SK-N-SH treated with all-trans-retinoic acid at 6 μM for 48 hours (cell line): Measurements from ENCODE around the gene SPECC1L.

ENCODE experiments used
- ATAC-seq: fragments of 200-7000 bp; cut with Tn5 transposase; 3 replicates; pipeline ENCODE4 v1.9.1; 2020; ENCODE audit warnings: mild to moderate bottlenecking, moderate library complexity
- CREB5 ChIP-seq: fragments of 250-450 bp; sonication (Bioruptor Pico); IDR thresholded peaks from 2 replicates; pipeline ENCODE4 v1.5.1; 2020; ENCODE audit warnings: low read depth, mild to moderate bottlenecking, moderate library complexity
- GLIS3 ChIP-seq: fragments of 250-450 bp; sonication (Bioruptor Pico); IDR thresholded peaks from 2 replicates; pipeline ENCODE4 v1.5.0; 2020; ENCODE audit warnings: mild to moderate bottlenecking, moderate library complexity
- ISL1 ChIP-seq: fragments of 250-450 bp; sonication (Bioruptor Pico); IDR thresholded peaks from 2 replicates; pipeline ENCODE4 v2.1.2; 2022; ENCODE audit warnings: mild to moderate bottlenecking, moderate library complexity
- PPARA ChIP-seq: fragments of 250-450 bp; sonication (Bioruptor Pico); IDR thresholded peaks from 2 replicates; pipeline ENCODE4 v1.5.0; 2020; ENCODE audit warnings: mild to moderate bottlenecking, borderline replicate concordance
- RARB ChIP-seq: fragments of 250-450 bp; sonication (Bioruptor Pico); IDR thresholded peaks from 2 replicates; pipeline ENCODE4 v1.8.0; 2021; ENCODE audit warnings: mild to moderate bottlenecking, moderate library complexity
- SNAI2 ChIP-seq: fragments of 250-450 bp; sonication (Bioruptor Pico); IDR thresholded peaks from 2 replicates; pipeline ENCODE4 v1.5.0; 2020; ENCODE audit warnings: mild to moderate bottlenecking, moderate library complexity
- TCF4 ChIP-seq: fragments of 250-450 bp; sonication (Bioruptor Pico); IDR thresholded peaks from 2 replicates; pipeline ENCODE4 v1.8.0; 2021; ENCODE audit warnings: mild to moderate bottlenecking, moderate library complexity, borderline replicate concordance
- ZC3H10 ChIP-seq: fragments of 250-450 bp; sonication (Bioruptor Pico); IDR thresholded peaks from 2 replicates; pipeline ENCODE4 v1.5.1; 2021; ENCODE audit warnings: mild to moderate bottlenecking, moderate library complexity
- ZFP3 ChIP-seq: fragments of 250-450 bp; sonication (Bioruptor Pico); IDR thresholded peaks from 2 replicates; pipeline ENCODE4 v1.5.0; 2020; ENCODE audit warnings: mild to moderate bottlenecking, moderate library complexity
- ZFP30 ChIP-seq: fragments of 450-650 bp; formaldehyde crosslinking; IDR thresholded peaks from 2 replicates; pipeline ENCODE4 v1.5.0; 2022; ENCODE audit warnings: mild to moderate bottlenecking, moderate library complexity
- ZNF565 ChIP-seq: fragments of 450-650 bp; formaldehyde crosslinking; conservative IDR thresholded peaks from 2 replicates; pipeline ENCODE4 v1.5.0; 2020; ENCODE audit warnings: low read depth, mild to moderate bottlenecking, moderate library complexity
- ZNF70 ChIP-seq: fragments of 450-650 bp; formaldehyde crosslinking; IDR thresholded peaks from 2 replicates; pipeline ENCODE4 v1.5.0; 2020; ENCODE audit warnings: mild to moderate bottlenecking, moderate library complexity
- TF ChIP-seq, protein P1 (sequence below): fragments of 250-450 bp; sonication (Bioruptor Pico); IDR thresholded peaks from 2 replicates; pipeline ENCODE4 v1.5.1; 2021; ENCODE audit warnings: mild to moderate bottlenecking, moderate library complexity
- TF ChIP-seq, protein P2 (sequence below): fragments of 250-450 bp; sonication (Bioruptor Pico); IDR thresholded peaks from 2 replicates; pipeline ENCODE4 v1.8.0; 2021; ENCODE audit warnings: low read depth, mild to moderate bottlenecking, moderate library complexity, borderline replicate concordance
- TF ChIP-seq, protein P3 (sequence below): fragments of 250-450 bp; sonication (Bioruptor Pico); IDR thresholded peaks from 2 replicates; pipeline ENCODE4 v1.8.0; 2020; ENCODE audit warnings: mild to moderate bottlenecking, moderate library complexity, borderline replicate concordance
- TF ChIP-seq, protein P4 (sequence below): fragments of 250-450 bp; sonication (Bioruptor Pico); IDR thresholded peaks from 2 replicates; pipeline ENCODE4 v1.5.0; 2020; ENCODE audit warnings: mild to moderate bottlenecking, moderate library complexity

Gene SPECC1L

DNA sequence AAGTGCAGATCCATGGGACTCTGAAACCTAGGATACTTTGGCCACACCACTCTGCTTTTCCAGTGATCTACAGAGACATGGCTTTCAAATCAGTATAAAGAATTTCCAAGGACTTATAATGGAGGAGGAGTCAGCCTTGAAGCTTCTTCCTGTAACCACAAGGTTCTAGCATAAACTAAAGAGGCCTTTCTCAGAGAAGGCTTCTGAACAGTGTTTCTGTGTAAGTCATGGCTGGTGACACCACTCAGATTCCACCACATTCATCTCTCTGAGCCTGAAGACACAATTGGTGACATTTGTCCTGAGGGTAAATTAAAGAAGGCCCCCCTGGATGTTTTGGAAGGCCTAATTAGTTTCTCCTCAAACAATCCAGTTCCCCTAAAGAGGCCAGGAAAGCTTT, 127.8 kb downstream of the SPECC1L start (continued):
- TF ChIP-seq, protein P1, sequence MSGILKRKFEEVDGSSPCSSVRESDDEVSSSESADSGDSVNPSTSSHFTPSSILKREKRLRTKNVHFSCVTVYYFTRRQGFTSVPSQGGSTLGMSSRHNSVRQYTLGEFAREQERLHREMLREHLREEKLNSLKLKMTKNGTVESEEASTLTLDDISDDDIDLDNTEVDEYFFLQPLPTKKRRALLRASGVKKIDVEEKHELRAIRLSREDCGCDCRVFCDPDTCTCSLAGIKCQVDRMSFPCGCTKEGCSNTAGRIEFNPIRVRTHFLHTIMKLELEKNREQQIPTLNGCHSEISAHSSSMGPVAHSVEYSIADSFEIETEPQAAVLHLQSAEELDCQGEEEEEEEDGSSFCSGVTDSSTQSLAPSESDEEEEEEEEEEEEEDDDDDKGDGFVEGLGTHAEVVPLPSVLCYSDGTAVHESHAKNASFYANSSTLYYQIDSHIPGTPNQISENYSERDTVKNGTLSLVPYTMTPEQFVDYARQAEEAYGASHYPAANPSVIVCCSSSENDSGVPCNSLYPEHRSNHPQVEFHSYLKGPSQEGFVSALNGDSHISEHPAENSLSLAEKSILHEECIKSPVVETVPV (CRISPR knock-in tag) = no peak

- ATAC-seq = no peak
- TF ChIP-seq, protein P2, sequence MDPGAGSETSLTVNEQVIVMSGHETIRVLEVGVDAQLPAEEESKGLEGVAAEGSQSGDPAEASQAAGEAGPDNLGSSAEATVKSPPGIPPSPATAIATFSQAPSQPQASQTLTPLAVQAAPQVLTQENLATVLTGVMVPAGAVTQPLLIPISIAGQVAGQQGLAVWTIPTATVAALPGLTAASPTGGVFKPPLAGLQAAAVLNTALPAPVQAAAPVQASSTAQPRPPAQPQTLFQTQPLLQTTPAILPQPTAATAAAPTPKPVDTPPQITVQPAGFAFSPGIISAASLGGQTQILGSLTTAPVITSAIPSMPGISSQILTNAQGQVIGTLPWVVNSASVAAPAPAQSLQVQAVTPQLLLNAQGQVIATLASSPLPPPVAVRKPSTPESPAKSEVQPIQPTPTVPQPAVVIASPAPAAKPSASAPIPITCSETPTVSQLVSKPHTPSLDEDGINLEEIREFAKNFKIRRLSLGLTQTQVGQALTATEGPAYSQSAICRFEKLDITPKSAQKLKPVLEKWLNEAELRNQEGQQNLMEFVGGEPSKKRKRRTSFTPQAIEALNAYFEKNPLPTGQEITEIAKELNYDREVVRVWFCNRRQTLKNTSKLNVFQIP (CRISPR knock-in tag) = no peak
- no peak for TF ChIP-seq ZNF565 (CRISPR knock-in tag)
- TF ChIP-seq, all 23 proteins: peak for 0
Observed at GRCh38 chr22:24400034-24400725, 129.5 kb downstream of the SPECC1L start.

DNA sequence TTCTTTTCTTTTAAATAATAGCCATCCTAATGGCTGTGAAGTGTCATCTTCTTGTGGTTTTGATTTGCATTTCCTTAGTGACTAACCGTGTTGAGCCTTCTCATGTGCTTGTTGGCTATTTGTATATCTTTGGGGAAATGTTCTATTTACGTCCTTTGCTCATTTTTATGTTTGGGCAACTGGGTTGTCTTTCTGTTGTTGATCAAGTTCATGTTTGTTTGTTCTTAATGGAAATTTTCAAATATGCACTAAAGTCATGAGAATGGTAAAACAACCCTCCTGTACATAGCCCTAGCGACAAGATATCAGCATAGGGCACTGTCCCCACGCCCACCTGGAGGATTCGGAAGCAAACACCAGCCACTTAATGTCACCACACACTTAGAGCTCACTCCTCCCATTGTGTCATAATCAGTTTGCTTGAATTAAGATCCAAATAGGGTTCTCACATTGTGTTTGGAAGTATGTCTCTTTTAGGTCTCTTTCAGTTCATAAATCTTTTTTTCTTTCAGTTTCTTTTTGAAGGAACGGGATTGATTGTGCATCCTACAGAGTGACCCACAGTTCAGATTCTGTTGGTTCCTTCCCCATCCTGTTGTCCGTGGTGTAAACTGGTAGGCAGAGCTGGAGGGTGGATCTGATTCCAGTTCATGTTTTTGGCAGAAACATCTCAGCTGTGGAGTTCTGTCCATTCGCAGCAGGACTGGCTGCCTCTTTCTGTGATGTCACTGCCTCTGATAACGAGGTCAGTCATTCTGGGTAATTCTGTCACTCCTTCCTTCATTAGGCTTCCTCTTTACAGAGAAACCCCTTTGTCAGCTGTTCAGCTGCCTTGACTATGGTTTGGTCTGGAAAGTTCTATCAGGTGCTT, 130.3 kb downstream of the SPECC1L start:
- no peak for ATAC-seq
- TF ChIP-seq ZNF565 (CRISPR knock-in tag) (no peak), ZNF70 (CRISPR knock-in tag) (no peak), ZFP30 (CRISPR knock-in tag) (no peak), PPARA (CRISPR knock-in tag) (no peak), CREB5 (CRISPR knock-in tag) (no peak), ISL1 (no peak), ZC3H10 (CRISPR knock-in tag) (no peak)
- TF ChIP-seq, protein P3, sequence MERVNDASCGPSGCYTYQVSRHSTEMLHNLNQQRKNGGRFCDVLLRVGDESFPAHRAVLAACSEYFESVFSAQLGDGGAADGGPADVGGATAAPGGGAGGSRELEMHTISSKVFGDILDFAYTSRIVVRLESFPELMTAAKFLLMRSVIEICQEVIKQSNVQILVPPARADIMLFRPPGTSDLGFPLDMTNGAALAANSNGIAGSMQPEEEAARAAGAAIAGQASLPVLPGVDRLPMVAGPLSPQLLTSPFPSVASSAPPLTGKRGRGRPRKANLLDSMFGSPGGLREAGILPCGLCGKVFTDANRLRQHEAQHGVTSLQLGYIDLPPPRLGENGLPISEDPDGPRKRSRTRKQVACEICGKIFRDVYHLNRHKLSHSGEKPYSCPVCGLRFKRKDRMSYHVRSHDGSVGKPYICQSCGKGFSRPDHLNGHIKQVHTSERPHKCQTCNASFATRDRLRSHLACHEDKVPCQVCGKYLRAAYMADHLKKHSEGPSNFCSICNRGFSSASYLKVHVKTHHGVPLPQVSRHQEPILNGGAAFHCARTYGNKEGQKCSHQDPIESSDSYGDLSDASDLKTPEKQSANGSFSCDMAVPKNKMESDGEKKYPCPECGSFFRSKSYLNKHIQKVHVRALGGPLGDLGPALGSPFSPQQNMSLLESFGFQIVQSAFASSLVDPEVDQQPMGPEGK = no peak

DNA sequence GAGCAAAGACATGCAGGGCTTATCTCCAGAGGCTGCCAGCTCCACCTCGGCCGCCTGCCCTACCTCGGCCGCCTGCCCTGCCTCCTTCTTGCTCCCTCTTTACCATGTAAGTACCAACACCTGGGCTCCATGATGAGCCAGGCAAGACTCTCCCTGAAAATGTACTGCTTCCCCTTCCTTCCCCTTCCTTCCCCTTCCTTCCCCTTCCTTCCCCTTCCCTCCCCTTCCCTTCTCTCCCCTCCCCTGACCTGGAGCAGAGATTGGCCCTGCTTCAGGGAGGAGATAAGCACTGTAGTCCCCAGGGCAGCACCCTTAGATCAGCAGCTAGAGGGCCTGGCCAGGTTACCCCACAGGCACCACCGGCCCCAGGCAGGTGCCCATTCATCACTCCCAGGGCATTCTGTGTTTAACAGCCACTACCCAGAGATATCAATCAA, 131.3 kb downstream of the SPECC1L start:
- ATAC-seq = peak; percentile 49
- no peak for TF ChIP-seq GLIS3 (CRISPR knock-in tag)
- TF ChIP-seq SNAI2 = no peak
- TF ChIP-seq, protein P4, sequence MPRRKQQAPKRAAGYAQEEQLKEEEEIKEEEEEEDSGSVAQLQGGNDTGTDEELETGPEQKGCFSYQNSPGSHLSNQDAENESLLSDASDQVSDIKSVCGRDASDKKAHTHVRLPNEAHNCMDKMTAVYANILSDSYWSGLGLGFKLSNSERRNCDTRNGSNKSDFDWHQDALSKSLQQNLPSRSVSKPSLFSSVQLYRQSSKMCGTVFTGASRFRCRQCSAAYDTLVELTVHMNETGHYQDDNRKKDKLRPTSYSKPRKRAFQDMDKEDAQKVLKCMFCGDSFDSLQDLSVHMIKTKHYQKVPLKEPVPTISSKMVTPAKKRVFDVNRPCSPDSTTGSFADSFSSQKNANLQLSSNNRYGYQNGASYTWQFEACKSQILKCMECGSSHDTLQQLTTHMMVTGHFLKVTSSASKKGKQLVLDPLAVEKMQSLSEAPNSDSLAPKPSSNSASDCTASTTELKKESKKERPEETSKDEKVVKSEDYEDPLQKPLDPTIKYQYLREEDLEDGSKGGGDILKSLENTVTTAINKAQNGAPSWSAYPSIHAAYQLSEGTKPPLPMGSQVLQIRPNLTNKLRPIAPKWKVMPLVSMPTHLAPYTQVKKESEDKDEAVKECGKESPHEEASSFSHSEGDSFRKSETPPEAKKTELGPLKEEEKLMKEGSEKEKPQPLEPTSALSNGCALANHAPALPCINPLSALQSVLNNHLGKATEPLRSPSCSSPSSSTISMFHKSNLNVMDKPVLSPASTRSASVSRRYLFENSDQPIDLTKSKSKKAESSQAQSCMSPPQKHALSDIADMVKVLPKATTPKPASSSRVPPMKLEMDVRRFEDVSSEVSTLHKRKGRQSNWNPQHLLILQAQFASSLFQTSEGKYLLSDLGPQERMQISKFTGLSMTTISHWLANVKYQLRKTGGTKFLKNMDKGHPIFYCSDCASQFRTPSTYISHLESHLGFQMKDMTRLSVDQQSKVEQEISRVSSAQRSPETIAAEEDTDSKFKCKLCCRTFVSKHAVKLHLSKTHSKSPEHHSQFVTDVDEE = no peak
- no peak for TF ChIP-seq CREB5 (CRISPR knock-in tag)
- TF ChIP-seq PPARA (CRISPR knock-in tag) = no peak
- TF ChIP-seq ZFP30 (CRISPR knock-in tag) = no peak
- no peak for TF ChIP-seq ZC3H10 (CRISPR knock-in tag)
- TF ChIP-seq, protein P1 (CRISPR knock-in tag) = no peak
- TF ChIP-seq ZNF70 (CRISPR knock-in tag) = no peak
- TF ChIP-seq ISL1 = no peak
- TF ChIP-seq ZFP3 (CRISPR knock-in tag) = no peak
- no peak for TF ChIP-seq RARB (CRISPR knock-in tag)
- no peak for TF ChIP-seq TCF4 (CRISPR knock-in tag)
